ENCODE data around the gene LAMTOR5.
"Not testable (repeated sequence)": the region's sequence is repeated elsewhere in the genome, so short reads cannot be mapped to it uniquely, and the experiment has no call there.

LAMTOR5 gene

DNA sequence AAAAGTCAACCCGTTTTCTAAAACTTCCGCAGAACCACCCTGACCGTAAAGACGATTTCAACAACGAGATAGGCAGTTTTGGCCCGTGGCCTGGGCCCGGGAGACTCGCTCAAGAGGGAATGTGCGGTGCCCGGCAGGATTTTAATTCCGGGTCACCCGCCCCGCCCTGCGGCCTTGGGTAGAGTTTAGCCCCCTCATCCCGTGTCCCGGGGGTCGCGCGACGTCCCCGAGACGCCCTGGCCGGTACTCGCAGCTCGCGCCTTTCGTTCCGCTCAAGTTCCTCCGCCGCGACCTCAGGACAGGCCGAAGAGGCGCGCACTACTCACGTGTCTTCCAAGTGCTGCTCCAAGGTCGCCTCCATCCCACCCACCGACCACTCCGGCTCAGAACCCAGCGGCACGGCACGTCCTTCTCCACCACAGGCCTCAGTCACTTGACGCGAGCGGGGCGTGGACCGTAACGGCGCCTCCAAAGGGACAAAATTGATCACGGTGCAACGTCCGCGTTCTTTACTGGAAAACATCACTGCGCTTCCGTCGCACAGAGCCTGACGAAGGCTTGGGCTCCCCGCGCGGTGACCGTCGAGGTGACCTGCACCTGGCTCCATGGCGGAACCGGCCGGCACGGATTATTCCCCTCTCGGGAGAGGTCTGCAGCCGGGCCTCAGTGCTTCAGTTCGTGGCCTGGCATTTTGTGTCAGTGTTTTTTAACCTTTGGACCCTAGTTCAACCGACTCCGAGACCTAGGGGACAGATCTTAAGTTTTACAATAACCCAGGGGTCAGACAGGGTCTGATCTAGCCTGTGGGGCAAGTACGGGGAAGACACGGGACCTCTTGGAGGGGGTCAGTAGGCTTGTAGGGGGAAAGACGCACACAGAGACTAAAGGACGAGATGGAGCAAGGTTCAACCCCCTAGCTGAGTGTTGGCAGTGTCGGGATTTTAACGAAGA, at the start of gene LAMTOR5:
TSS of gene LAMTOR5 (minus strand) at position 435 of the 951 bp plus-strand sequence. CDS start at position 361, 74 bp downstream.
- DNase-seq: peak; percentile 91

DNA sequence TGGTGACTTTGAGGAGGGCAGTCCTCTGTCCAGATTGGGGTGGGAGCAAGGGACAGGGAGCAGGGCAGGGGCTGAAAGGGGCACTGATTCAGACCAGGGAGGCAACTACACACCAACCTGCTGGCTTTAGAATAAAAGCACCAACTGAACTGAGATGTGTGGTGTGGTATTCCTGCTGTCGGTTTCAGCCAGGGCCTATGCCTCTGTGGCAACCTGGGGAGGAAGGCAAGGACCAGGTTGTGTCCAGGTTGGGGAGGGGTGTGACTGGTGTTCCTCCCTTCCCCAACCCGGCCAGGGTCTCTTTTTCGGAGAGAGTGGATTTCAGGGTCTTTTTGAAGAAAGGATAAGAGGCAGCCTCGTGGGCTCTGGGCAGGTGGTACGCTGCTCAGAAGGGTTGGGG, 49.7 kb upstream of the LAMTOR5 start:
- DNase-seq: no peak

GRCh38 chr1:110455151-110455550, 47.7 kb upstream of the LAMTOR5 start:
- no peak for DNase-seq

GRCh38 chr1:110454328-110454727, 46.8 kb upstream of the LAMTOR5 start:
- no peak for DNase-seq

DNA sequence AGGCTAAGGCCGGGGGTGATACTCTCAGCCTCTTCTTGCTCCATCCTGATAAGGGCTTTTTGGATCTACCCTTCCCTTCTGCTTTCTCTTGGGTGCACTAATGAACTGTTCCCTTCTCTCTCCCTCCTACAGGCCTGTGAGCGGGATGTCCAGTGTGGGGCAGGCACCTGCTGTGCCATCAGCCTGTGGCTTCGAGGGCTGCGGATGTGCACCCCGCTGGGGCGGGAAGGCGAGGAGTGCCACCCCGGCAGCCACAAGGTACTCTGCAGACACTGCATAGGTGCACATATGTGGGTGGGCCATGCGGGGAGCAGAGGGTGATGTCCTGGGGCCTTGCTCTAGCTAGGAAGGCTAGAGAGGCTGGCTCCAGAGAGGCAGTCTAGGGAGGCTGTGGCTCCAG, 46.3 kb upstream of the LAMTOR5 start:
- no peak for DNase-seq

DNA sequence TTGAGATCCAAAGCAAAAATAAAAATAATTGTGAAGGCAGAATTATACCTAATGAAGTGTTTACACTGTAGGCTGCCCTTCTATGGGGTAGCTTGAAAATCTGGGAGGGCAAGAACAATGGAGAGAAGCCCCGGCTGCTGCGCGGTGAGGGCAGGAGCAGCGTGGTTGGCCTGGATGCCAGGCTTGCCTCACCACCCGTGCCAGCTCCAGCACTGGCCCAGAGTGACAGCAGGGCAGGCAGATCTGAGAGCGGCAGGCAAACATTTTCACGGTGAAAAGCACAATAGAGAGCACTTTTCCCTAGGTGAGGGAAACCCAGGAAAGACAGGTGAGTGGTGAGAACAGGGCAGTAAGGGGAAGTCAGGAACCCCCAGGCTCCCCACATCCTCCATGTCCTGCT, 44.8 kb upstream of the LAMTOR5 start:
- DNase-seq: no peak

DNA sequence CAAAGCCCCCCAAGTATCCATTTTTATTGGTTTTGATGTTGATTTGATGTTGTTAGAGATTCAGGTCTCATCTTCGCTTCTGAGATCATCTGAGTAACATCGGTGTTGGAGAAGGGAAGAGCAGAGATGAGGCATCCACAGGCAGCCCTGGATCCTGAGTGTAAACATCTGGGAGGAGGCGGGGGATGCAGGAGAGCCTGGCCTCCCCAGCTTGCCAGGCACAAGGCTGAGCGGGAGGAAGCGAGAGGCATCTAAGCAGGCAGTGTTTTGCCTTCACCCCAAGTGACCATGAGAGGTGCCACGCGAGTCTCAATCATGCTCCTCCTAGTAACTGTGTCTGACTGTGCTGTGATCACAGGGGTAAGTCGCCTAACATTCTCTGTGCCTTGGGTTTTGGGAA, 43.4 kb upstream of the LAMTOR5 start, which contains the start of gene PROK1:
TSS of gene PROK1 (plus strand) at position 221 of the 400 bp plus-strand sequence. CDS start at position 289, 68 bp downstream.
- DNase-seq: no peak

DNA sequence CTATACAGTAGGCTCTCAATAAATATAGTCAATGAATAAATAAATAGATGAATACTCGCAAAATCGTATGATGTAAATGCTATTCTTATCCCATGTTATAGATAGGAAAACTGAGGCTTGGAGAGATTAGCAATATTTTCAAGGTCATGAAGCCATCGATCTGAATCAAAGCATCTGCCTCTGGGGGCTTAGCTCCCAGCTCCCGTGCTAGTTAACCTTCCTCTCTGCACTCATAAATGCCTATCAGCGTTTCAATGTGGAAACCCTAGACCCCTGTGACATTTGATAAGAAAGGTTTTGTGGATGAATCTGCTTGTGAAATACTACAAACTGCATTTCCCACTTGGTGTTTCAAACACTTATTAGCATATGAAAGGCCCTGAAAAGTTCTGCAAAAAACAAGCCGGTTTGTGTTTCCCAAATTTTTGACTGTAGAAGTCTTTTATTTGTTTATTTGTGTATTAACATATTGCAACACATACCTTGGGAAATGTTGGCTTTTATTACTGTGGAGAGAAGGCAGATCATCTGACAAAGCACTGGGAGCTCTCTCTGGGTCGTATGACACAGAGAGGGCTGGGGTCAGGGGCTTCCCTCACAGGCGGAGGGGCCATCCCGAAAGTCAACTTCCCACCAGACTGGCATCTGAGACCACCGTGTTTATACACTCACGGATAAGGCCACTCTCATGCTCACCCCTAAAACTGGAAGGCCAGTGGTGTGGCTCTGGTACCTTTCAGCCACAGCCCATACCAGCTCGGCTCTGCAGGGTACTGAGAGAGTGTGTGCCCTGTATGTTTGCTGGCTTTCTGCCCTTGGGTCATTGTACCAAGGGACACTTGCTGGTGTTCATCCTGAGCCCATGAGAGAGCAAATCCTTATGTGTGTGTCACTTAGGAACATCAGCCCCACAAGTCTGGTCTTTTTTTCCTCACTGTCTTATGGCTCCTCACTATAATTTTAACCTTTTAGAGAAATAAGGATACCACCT, 42.5 kb upstream of the LAMTOR5 start:
- DNase-seq: no peak

DNA sequence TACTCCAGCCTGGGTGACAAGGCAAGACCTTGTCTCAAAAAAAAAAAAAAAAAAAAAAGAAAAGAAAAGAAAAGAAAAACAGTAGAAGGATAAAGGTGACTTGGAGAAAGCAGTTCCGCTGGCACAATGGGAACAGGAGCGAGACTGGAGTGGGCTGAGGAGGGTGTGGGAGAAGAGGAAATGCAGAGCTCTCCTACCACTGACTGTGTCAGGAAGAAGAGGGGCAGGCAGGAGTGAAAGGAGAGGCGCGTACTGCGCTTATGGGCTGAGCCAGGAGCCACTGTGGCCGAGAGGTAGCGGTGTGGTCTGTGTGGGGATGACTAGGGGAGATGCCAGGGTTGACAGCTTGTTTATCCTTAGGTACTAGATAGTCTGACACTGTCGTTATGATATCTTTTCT, 37.1 kb upstream of the LAMTOR5 start:
- no peak for DNase-seq

DNA sequence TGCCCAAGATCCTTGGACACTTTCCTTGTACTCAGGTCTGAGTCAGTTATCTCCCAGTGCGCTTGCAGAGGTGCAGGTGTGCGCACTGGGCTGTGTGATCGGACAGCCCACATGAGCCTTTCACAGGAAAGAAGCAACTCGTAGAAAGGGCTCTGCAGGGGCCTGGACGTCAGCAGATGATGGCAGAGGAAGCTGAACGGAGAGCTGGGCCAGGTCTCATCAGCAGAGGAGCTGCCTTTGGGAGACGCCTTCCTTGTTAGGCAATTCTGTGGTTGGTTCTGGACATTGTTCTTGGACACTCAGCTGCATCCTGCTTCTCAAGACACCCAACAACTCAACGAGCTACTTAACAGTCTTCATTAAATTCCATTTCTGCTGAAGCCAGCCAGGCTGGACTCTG, 36.0 kb upstream of the LAMTOR5 start:
- no peak for DNase-seq

DNA sequence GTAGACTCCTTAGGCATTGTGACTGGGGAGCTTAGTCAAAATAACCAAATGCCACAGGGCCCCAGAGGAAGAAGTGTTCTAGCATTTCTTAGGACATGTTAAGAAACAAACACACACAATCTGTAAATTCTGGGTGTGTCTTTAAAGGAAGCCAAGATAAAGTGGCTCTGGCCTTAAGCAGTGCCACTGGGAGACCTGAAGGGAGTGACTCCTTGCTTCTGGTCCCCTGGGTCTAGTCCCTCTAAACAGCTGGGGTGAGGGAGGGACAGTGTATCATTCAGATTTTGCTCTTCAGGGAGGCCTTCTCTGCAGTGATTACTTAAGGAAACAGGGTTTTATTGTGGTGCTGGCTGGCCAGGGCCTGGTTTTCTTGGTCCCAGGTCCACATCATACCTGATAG, 34.4 kb upstream of the LAMTOR5 start:
- DNase-seq: no peak

GRCh38 chr1:110440877-110441276, 33.4 kb upstream of the LAMTOR5 start:
- peak; percentile 68 for DNase-seq

DNA sequence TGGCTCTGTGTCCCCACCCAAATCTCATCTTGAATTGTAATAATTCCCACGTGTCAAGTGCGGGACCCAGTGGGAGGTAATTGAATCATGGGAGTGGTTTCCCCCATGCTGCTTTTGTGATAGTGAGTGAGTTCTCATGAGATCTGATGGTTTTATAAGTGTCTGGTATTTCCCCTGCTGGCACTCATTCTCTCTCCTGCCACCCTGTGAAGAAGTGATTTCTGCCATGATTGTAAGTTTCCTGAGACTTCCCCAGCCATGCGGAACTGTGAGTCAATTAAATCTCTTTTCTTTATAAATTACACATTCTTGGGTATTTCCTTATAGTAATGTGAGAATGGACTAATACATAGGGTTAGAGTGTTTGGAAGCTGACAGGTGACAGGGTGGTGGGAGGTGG, 32.4 kb upstream of the LAMTOR5 start:
- not testable (repeated sequence) for DNase-seq

GRCh38 chr1:110438893-110439292, 31.4 kb upstream of the LAMTOR5 start:
- DNase-seq: no peak

DNA sequence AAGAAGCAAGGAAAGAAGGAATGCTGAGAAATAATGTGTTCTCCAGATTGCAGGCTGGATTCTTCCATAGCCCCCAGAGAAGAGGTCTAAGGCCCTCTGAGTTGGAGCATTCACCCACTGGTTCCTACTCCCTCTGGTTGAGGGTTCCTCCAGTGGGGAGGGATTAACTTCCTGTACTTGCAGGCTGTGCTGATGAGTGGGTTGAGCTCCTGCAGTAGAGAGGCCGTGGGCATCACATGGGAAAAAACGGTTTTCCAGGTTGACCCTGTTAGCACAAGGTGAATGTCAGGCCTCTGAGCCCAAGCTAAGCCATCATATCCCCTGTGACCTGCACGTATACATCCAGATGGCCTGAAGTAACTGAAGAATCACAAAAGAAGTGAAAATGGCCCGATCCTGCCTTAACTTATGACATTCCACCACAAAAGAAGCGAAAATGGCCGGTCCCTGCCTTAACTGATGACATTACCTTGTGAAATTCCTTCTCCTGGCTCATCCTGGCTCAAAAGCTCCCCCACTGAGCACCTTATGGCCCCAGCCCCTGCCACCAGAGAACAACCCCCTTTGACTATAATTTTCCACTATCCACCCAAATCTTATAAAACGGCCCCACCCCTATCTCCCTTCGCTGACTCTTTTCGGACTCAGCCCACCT, 30.3 kb upstream of the LAMTOR5 start:
- DNase-seq: not testable (repeated sequence)

- DNase-seq: peak; percentile 38
These were observed 29.1 kb upstream of the LAMTOR5 start for GRCh38 chr1:110436635-110437034.

DNA sequence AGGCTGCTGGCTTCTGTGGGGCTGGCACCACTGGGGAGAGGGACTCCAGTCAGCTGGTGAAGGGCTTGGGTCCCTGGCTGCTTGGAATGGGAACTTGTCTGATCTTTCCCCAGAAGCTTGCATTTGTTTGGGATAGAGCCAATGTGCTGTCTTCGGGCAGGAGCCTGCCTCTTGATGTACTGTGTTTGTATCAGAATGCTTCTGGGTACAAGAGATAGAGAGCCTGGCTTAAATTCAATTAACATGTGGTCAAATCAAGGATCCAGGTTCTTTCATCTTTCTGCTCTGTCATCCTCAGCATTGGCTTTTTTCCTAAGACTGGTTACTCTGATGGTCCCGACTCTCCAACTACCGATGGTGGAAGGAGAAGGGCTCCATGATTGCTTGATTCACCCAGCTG, 27.5 kb upstream of the LAMTOR5 start:
- DNase-seq: no peak

DNA sequence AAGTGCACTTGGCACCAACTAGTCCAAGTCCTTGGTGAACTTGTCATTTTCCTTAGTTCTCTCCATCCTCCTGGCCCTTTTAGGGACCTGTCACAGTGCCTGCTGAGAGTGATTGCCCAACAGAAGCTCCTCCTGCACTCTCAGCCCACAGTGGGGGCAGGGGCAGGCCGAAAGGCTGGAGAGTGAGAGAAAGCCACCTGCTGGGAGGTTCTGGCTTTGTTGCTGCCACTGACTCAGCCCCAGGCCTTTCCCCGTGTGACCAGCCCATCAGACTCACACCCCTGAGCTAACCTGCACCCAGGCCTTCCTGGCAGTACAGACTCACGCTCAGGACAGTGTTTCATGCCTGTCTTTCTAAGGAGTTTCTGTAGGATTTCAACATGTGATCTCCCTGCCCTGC, 26.3 kb upstream of the LAMTOR5 start:
- DNase-seq: peak; percentile 39

- no peak for DNase-seq
These were observed 25.7 kb upstream of the LAMTOR5 start for GRCh38 chr1:110433213-110433612.

DNA sequence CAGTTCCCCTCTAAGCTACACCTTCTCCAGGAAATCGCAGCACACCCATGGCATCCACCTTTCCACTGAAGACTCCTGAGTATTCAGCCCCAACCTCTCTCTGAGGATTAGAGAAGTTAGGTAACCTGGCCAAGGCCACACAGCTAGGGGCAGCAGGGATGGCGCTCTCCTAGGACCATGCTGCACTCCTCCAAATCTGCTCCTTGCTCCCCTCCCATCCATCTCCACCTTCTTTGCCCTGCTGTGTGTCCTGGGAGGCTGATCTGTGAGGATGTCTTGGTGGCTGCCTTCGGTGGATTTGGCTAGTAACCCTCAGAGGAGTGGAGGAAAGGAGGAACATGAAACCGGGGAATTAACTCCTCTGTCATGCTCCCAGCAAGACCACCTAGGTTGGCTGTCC, 23.4 kb upstream of the LAMTOR5 start:
- no peak for DNase-seq

- DNase-seq: no peak
These were observed 22.9 kb upstream of the LAMTOR5 start for GRCh38 chr1:110430366-110430765.

DNA sequence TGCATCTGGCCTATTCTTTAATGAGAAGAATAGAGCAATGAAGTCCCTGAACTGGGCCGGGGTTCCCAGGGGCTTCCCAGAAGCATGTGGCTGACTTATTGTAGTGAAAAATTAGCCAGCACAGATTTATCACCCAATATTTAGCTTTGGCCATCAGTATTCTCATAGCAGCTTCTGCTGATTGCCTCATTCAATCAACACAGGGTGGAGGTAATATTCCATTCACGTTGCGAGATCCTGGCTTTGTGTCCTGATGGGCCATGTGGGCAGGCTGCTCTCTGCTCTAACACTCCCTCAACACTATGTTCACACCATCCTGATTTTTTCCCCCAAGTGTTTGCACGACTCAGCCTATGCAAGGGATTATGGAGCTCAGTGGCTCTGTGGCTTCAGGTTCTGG, 21.5 kb upstream of the LAMTOR5 start:
- DNase-seq: no peak

GRCh38 chr1:110426854-110427253, 19.4 kb upstream of the LAMTOR5 start:
- no peak for DNase-seq
